ENCODE measurements around the gene SORBS1. TPM values are rescaled to one million over a fixed set of nuclear protein-coding genes. Genes with fewer than 3 reads are reported as not detected.

The SORBS1 gene
- total RNA-seq, 2 donors from 2014 or later: 16.7 to 17.9 TPM

DNA sequence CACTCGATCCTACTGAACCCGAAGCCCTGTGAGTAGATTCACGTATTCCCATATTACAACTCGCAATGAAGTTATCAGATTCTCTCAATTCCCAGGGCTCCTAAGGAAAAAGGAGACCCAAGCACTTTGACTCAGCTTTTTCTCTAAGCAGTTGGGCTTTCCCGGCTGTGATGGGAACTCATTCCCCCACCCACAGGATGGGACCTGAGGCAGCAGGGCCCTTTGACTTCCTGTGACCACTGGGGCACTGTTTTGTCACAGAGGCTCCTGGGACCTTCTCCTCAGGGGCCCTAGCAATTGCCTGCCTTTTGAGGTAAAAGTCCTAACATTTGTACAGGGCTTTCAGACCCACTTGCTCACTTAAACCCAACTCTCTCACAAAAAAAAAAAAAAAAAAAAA lies 147.6 kb downstream of the SORBS1 start:
- H3K27me3 ChIP-seq (ENCODE audit: control insufficient read depth, insufficient read depth, low read length, poor library complexity, severe bottlenecking): no peaks in the 10 kb centered on the region
- H3K4me3 ChIP-seq (ENCODE audit: low read length): no peak overlapping the region
- no peak overlapping the region for H3K27ac ChIP-seq (ENCODE audit: low read depth, low read length)
- TF ChIP-seq, protein P1, sequence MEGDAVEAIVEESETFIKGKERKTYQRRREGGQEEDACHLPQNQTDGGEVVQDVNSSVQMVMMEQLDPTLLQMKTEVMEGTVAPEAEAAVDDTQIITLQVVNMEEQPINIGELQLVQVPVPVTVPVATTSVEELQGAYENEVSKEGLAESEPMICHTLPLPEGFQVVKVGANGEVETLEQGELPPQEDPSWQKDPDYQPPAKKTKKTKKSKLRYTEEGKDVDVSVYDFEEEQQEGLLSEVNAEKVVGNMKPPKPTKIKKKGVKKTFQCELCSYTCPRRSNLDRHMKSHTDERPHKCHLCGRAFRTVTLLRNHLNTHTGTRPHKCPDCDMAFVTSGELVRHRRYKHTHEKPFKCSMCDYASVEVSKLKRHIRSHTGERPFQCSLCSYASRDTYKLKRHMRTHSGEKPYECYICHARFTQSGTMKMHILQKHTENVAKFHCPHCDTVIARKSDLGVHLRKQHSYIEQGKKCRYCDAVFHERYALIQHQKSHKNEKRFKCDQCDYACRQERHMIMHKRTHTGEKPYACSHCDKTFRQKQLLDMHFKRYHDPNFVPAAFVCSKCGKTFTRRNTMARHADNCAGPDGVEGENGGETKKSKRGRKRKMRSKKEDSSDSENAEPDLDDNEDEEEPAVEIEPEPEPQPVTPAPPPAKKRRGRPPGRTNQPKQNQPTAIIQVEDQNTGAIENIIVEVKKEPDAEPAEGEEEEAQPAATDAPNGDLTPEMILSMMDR (conservative IDR thresholded peaks at IDR 0.05): no peak
- no peak for DNase-seq
- 95% methylated on average over 4 to 5 of the region's 5 CpGs for WGBS, 2 experiments (ENCODE audit: insufficient coverage in 1 of 2, insufficient read length in 1 of 2)
- Mint-ChIP-seq H3K27ac (no peak overlapping the region), H3K4me3 (no peak overlapping the region), H3K27me3 (ENCODE audit: insufficient read depth) (no peaks in the 10 kb centered on the region), H3K9me3 (no peaks in the 10 kb centered on the region), H3K36me3 (ENCODE audit: low read depth) (no peaks in the 10 kb centered on the region), H3K4me1 (peaks cover 20% of the 10 kb centered on the region)
- no peaks in the 10 kb centered on the region for H3K9me3 ChIP-seq (ENCODE audit: control insufficient read depth, low read length)
- no peaks in the 10 kb centered on the region for H3K4me1 ChIP-seq (ENCODE audit: control insufficient read depth, insufficient read depth, low read length)
- H3K9ac ChIP-seq (ENCODE audit: extremely low read depth, low read length, poor library complexity, severe bottlenecking): no peak overlapping the region
- H3K36me3 ChIP-seq (ENCODE audit: control insufficient read depth, insufficient read depth, low read length): no peaks in the 10 kb centered on the region

DNA sequence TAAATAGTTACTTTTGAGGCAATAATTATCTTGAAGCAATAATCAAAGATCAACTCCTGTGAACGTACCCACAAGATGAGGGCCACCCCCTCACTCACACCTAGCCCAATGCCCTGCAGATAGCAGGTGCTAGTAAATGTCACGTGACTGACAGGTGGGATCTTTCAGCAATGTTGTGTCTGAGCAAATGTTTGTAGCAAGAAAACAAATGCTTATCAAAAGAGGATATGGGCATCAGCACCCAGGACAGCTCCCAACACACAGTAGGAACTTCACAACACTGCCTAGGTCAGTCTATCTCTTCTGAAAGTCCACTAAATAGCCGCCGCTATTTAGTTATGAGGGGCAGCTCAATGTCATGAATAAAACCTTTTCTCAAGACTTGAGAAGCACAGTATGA lies 149.5 kb downstream of the SORBS1 start:
- H3K9me3 ChIP-seq (ENCODE audit: control insufficient read depth, low read length): no peaks in the 10 kb centered on the region
- H3K27ac Mint-ChIP-seq: no peak overlapping the region
- no peak overlapping the region for H3K27ac ChIP-seq (ENCODE audit: low read depth, low read length)
- no peaks in the 10 kb centered on the region for H3K4me1 ChIP-seq (ENCODE audit: control insufficient read depth, insufficient read depth, low read length)
- H3K4me3 Mint-ChIP-seq: no peak overlapping the region
- no peaks in the 10 kb centered on the region for H3K9me3 Mint-ChIP-seq
- peaks cover 24% of the 10 kb centered on the region for H3K4me1 Mint-ChIP-seq
- no peak overlapping the region for H3K9ac ChIP-seq (ENCODE audit: extremely low read depth, low read length, poor library complexity, severe bottlenecking)
- no peaks in the 10 kb centered on the region for H3K36me3 ChIP-seq (ENCODE audit: control insufficient read depth, insufficient read depth, low read length)
- H3K27me3 ChIP-seq (ENCODE audit: control insufficient read depth, insufficient read depth, low read length, poor library complexity, severe bottlenecking): no peaks in the 10 kb centered on the region
- no peak overlapping the region for H3K4me3 ChIP-seq (ENCODE audit: low read length)
- WGBS, 2 experiments (ENCODE audit: insufficient coverage in 1 of 2, insufficient read length in 1 of 2): 89 to 100% methylated on average over 1 to 4 of the region's 4 CpGs
- TF ChIP-seq, protein P1 (conservative IDR thresholded peaks at IDR 0.05): no peak
- H3K36me3 Mint-ChIP-seq (ENCODE audit: low read depth): no peaks in the 10 kb centered on the region
- peak; percentile 75 for DNase-seq
- no peaks in the 10 kb centered on the region for H3K27me3 Mint-ChIP-seq (ENCODE audit: insufficient read depth)

DNA sequence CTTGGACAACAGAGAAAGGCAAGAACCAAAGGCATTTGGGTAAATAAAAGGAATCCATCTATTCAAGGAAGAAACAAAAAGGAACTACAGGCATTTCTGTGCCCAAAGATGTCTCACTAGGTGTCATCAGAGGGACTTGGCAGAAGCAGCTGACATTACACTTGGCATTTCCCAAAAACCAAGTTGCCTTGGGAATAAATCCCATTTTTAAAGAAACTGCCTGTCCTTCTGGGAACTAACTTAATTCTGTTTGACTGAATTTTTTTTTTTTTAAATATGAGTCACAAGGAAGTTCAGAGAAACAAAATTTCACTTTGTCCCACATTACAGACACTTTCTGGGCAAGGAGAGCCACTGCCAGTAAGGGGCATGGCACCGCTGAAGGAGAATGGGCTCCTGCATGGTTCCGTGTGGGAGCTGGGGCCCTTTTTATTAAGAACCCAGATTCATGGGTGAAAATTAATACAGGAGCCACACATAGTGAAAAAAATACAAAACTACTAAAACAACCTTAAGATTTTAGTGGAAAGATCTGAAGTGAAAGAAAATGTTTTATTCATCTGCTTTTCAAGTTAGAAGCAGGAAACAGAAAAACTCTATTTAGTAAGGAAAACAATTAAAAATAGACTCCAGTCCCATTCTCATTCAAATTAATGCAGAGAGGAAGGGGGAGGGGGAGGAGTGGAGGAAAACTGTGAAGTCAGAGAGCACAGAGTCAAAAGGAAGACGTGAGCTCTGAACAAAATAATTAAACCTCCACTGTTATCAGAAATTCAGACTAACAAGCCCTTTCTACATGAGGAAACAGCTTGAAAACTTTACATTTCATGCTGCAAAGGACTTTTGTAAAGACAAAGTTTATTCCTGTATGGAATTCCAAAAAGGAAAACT lies 151.9 kb downstream of the SORBS1 start:
- no peaks in the 10 kb centered on the region for H3K27me3 Mint-ChIP-seq (ENCODE audit: insufficient read depth)
- H3K27ac Mint-ChIP-seq: peak overlapping the region; percentile 33
- no peak overlapping the region for H3K4me3 Mint-ChIP-seq
- peaks cover 27% of the 10 kb centered on the region for H3K4me1 Mint-ChIP-seq
- TF ChIP-seq, protein P1 (conservative IDR thresholded peaks at IDR 0.05): no peak
- Histone ChIP-seq H3K4me1 (ENCODE audit: control insufficient read depth, insufficient read depth, low read length) (no peaks in the 10 kb centered on the region), H3K36me3 (ENCODE audit: control insufficient read depth, insufficient read depth, low read length) (no peaks in the 10 kb centered on the region), H3K27ac (ENCODE audit: low read depth, low read length) (peak overlapping the region; percentile 21), H3K9ac (ENCODE audit: extremely low read depth, low read length, poor library complexity, severe bottlenecking) (no peak overlapping the region), H3K4me3 (ENCODE audit: low read length) (no peak overlapping the region), H3K9me3 (ENCODE audit: control insufficient read depth, low read length) (no peaks in the 10 kb centered on the region), H3K27me3 (ENCODE audit: control insufficient read depth, insufficient read depth, low read length, poor library complexity, severe bottlenecking) (no peaks in the 10 kb centered on the region)
- no peaks in the 10 kb centered on the region for H3K36me3 Mint-ChIP-seq (ENCODE audit: low read depth)
- 46% methylated on average over 3 of the region's 3 CpGs; no CpG with 5 or more reads in 1 of the 2 experiments for WGBS, 2 experiments (ENCODE audit: insufficient coverage in 1 of 2, insufficient read length in 1 of 2)
- no peak for DNase-seq
- no peaks in the 10 kb centered on the region for H3K9me3 Mint-ChIP-seq

Data from endodermal cell (in vitro differentiated cells).